CD14-positive monocyte (primary cell): ENCODE results near the gene DDX47. TPM values are rescaled to one million over a fixed set of nuclear protein-coding genes. Genes with fewer than 3 reads are reported as not detected.
"Not testable (repeated sequence)": the region's sequence is repeated elsewhere in the genome, so short reads cannot be mapped to it uniquely, and the experiment has no call there.

ENCODE experiments used
- DNase-seq, 3 donors: peaks; one replicate each; pipeline ENCODE4 v3.0.0-alpha.2; 2011 to 2022
- H2AFZ ChIP-seq: 2 replicates; pipeline ENCODE4 v1.6.0; 2012; ENCODE audit warnings: mild to moderate bottlenecking, low read depth, low read length, inconsistent platforms; ENCODE audit not compliant: insufficient read depth, poor library complexity, severe bottlenecking
- H3K27ac ChIP-seq, 2 donors: 1 replicate in 1 of 2; 2 replicates in 1 of 2; pipeline ENCODE4 v1.5.1; 2012 to 2013; ENCODE audit warnings: low read length in 2 of 2, control low read depth in 1 of 2, inconsistent platforms in 1 of 2, low read depth in 1 of 2, mild to moderate bottlenecking in 1 of 2
- H3K27me3 ChIP-seq, 2 donors: one replicate each; pipeline versions ENCODE4 v1.6.0 to v1.6.1; 2011 to 2013; ENCODE audit warnings: low read length in 2 of 2; ENCODE audit not compliant: control insufficient read depth in 2 of 2, insufficient read depth in 2 of 2
- H3K36me3 ChIP-seq, 2 donors: replicated peaks in 1 of 2; 1 replicate in 1 of 2; 2 replicates in 1 of 2; pipeline versions ENCODE4 v1.5.1 to v1.6.1; 2012 to 2013; ENCODE audit warnings: low read length in 2 of 2, control low read depth in 1 of 2, inconsistent platforms in 1 of 2, mild to moderate bottlenecking in 1 of 2; ENCODE audit not compliant: insufficient read depth in 2 of 2, control insufficient read depth in 1 of 2
- H3K4me1 ChIP-seq, 2 donors: 1 replicate in 1 of 2; 2 replicates in 1 of 2; pipeline versions ENCODE4 v1.5.1 to v1.6.1; 2012 to 2013; ENCODE audit warnings: low read length in 2 of 2, control low read depth in 1 of 2, inconsistent platforms in 1 of 2, mild to moderate bottlenecking in 1 of 2, moderate library complexity in 1 of 2; ENCODE audit not compliant: insufficient read depth in 2 of 2, control insufficient read depth in 1 of 2
- H3K4me2 ChIP-seq: replicated peaks from 2 replicates; pipeline ENCODE3; 2012; ENCODE audit warnings: low read length, moderate library complexity, mild to moderate bottlenecking; ENCODE audit not compliant: poor library complexity, severe bottlenecking; ENCODE audit errors: extremely low read depth
- H3K4me3 ChIP-seq, 3 experiments: fragments of 200-600 bp in 1 of 3; sonication (generic) in 1 of 3; replicated peaks in 1 of 3; 1 replicate in 2 of 3; 2 replicates in 1 of 3; pipeline ENCODE4 v1.5.1; 2011 to 2013; ENCODE audit warnings: low read length in 3 of 3, mild to moderate bottlenecking in 3 of 3, control low read depth in 2 of 3, low read depth in 2 of 3, inconsistent platforms in 1 of 3, moderate library complexity in 1 of 3
- H3K79me2 ChIP-seq: 2 replicates; pipeline ENCODE4 v1.6.0; 2012; ENCODE audit warnings: mild to moderate bottlenecking, control low read depth, inconsistent platforms, low read length, moderate library complexity; ENCODE audit not compliant: insufficient read depth
- H3K9ac ChIP-seq: 2 replicates; pipeline ENCODE4 v1.6.0; 2017; ENCODE audit warnings: low read length, mild to moderate bottlenecking; ENCODE audit not compliant: insufficient read depth, poor library complexity, severe bottlenecking
- H3K9me3 ChIP-seq, 2 donors: replicated peaks in 1 of 2; 1 replicate in 1 of 2; 2 replicates in 1 of 2; pipeline versions ENCODE4 v1.5.1 to v1.6.1; 2012 to 2013; ENCODE audit warnings: low read length in 2 of 2, control low read depth in 1 of 2; ENCODE audit not compliant: control insufficient read depth in 1 of 2, insufficient read depth in 1 of 2
- H4K20me1 ChIP-seq: 2 replicates; pipeline ENCODE4 v1.6.0; 2012; ENCODE audit warnings: mild to moderate bottlenecking, low read length, control low read depth, moderate library complexity; ENCODE audit not compliant: insufficient read depth
- H3K27ac Mint-ChIP-seq, 7 donors: one replicate each; pipeline ENCODE4 v1.8.0; 2020; ENCODE audit warnings: mild to moderate bottlenecking in 7 of 7, mixed read lengths in 7 of 7, moderate library complexity in 6 of 7, inconsistent platforms in 2 of 7
- H3K27me3 Mint-ChIP-seq, 3 donors: one replicate each; pipeline ENCODE4 v1.8.0; 2021 to 2022; ENCODE audit warnings: low read depth in 3 of 3, mild to moderate bottlenecking in 3 of 3, mixed read lengths in 3 of 3, moderate library complexity in 3 of 3, inconsistent platforms in 1 of 3
- H3K36me3 Mint-ChIP-seq, 2 donors: one replicate each; pipeline ENCODE4 v1.8.0; 2020; ENCODE audit warnings: mixed read lengths in 2 of 2, inconsistent platforms in 1 of 2, mild to moderate bottlenecking in 1 of 2
- H3K4me1 Mint-ChIP-seq: one replicate; pipeline ENCODE4 v1.8.0; 2020; ENCODE audit warnings: mild to moderate bottlenecking, mixed read lengths
- H3K4me3 Mint-ChIP-seq, 2 donors: one replicate each; pipeline ENCODE4 v1.8.0; 2020; ENCODE audit warnings: mild to moderate bottlenecking in 2 of 2, mixed read lengths in 2 of 2, moderate library complexity in 1 of 2
- H3K9me3 Mint-ChIP-seq, 7 donors: one replicate each; pipeline ENCODE4 v1.8.0; 2020 to 2022; ENCODE audit warnings: mixed read lengths in 7 of 7, mild to moderate bottlenecking in 6 of 7, moderate library complexity in 6 of 7, inconsistent platforms in 2 of 7
- WGBS: methylation state at CpG from one replicate; pipeline ENCODE4 v1.1.5; 2013; ENCODE audit warnings: missing lambda C conversion rate; ENCODE audit not compliant: insufficient coverage; 5-methylcytosine and 5-hydroxymethylcytosine counted together
- intact Hi-C, 2 donors: fragments of 100-400 bp; cut with micrococcal nuclease; formaldehyde crosslinking; loops; one replicate each; pipeline versions ENCODE4 v1.15.0 to v1.15.1; 2023
- polyA plus RNA-seq, 3 donors: library from polyadenylated mRNA; depleted of rRNA in 1 of 3; unstranded in 2 of 3; stranded (reverse) in 1 of 3; fragments of 300-500 nt in 2 of 3; fragments of >200 nt in 1 of 3; fragmentation: Illumina TruSeq in 2 of 3; gene quantifications; 1 replicate in 2 of 3; 2 replicates in 1 of 3; pipeline ENCODE4 v1.2.3, GENCODE V29; 2012 to 2021
- TF ChIP-seq, protein P1 (sequence below): fragments of 200-600 bp; IDR thresholded peaks from one replicate; pipeline ENCODE4 v1.8.0; 2022; ENCODE audit warnings: antibody characterized with exemption, mild to moderate bottlenecking

Gene DDX47
- polyA plus RNA-seq, 3 donors: 27.6 to 35.2 (median 30.1) TPM

DNA sequence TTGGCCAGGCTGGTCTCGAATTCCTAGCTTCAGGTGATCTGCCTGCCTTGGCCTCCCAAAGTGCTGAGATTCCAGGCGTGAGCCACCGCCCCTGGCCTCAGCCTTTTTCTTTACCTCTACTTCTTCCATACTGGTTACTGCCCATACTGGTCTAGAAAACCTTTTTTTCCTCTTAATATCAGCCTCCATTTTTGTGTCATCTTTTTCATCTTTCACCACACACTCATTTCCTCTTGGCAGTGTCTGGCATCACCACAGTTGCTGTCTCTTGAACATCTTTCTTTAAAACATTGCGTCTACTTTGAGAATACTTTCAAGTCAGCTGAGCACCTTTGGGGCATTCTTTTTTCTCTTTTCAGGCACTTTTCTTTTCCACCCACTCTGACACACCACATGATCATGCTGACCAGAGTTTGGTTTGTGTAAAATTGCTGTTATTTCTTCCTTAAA lies 32.7 kb downstream of the DDX47 start:
- WGBS: 84% methylated on average over 4 of the region's 4 CpGs
- TF ChIP-seq, protein P1, sequence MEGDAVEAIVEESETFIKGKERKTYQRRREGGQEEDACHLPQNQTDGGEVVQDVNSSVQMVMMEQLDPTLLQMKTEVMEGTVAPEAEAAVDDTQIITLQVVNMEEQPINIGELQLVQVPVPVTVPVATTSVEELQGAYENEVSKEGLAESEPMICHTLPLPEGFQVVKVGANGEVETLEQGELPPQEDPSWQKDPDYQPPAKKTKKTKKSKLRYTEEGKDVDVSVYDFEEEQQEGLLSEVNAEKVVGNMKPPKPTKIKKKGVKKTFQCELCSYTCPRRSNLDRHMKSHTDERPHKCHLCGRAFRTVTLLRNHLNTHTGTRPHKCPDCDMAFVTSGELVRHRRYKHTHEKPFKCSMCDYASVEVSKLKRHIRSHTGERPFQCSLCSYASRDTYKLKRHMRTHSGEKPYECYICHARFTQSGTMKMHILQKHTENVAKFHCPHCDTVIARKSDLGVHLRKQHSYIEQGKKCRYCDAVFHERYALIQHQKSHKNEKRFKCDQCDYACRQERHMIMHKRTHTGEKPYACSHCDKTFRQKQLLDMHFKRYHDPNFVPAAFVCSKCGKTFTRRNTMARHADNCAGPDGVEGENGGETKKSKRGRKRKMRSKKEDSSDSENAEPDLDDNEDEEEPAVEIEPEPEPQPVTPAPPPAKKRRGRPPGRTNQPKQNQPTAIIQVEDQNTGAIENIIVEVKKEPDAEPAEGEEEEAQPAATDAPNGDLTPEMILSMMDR: no peak
- H3K9ac ChIP-seq: no peak overlapping the region
- H3K4me1 Mint-ChIP-seq: no peaks in the 10 kb centered on the region
- no peak overlapping the region for H2AFZ ChIP-seq
- no peaks in the 10 kb centered on the region for H3K36me3 Mint-ChIP-seq
- no peak overlapping the region for H3K27ac Mint-ChIP-seq
- no peaks in the 10 kb centered on the region for H3K36me3 ChIP-seq
- H3K27ac ChIP-seq: no peak overlapping the region
- peaks cover 0 to 8% of the 10 kb centered on the region in 2 donors for H3K9me3 ChIP-seq
- peaks cover 0 to 3% (median 2%) of the 10 kb centered on the region in 3 donors for H3K27me3 Mint-ChIP-seq
- no peak overlapping the region for H3K4me3 Mint-ChIP-seq
- H3K9me3 Mint-ChIP-seq: peaks cover 0 to 8% (median 6%) of the 10 kb centered on the region in 7 donors
- no peaks in the 10 kb centered on the region for H3K27me3 ChIP-seq
- H4K20me1 ChIP-seq: no peaks in the 10 kb centered on the region
- no peaks in the 10 kb centered on the region for H3K79me2 ChIP-seq
- H3K4me1 ChIP-seq: no peaks in the 10 kb centered on the region
- intact Hi-C loops: no loop called here
- no peak for DNase-seq
- H3K4me2 ChIP-seq: no peak overlapping the region
- no peak overlapping the region for H3K4me3 ChIP-seq

DNA sequence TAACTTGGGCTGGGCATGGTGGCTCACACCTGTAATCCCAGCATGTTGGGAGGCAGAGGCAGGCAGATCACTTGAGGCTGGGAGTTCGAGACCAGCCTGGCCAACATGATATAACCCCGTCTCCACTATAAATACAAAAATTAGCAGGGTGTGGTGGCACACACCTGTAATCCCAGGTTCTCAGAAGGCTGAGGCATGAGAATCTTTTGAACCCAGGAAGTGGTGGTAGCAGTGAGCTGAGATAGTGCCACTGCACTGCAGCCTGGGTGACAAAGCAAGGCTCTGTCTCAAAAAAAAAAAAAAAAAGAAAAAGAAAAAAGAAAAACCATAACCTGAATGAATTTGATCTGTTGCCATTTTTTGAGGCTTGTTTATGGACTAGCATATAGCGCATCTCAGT lies 33.6 kb downstream of the DDX47 start:
- not testable (repeated sequence) for H3K27ac ChIP-seq, H3K4me3 Mint-ChIP-seq, DNase-seq

More for the DNA sequence above, 33.6 kb downstream of the DDX47 start:
- peaks cover 0 to 11% of the 10 kb centered on the region in 2 donors for H3K9me3 ChIP-seq
- 100% methylated on average over 1 of the region's 3 CpGs for WGBS
- H3K36me3 Mint-ChIP-seq, H3K4me2 ChIP-seq, H3K27ac Mint-ChIP-seq, H3K27me3 Mint-ChIP-seq, H3K4me3 ChIP-seq, H3K9ac ChIP-seq, H3K79me2 ChIP-seq, intact Hi-C loops, H3K27me3 ChIP-seq, H3K4me1 ChIP-seq, H3K4me1 Mint-ChIP-seq, H4K20me1 ChIP-seq, H3K36me3 ChIP-seq, H2AFZ ChIP-seq: not testable (repeated sequence)
- H3K9me3 Mint-ChIP-seq: peaks cover 3 to 15% (median 6%) of the 10 kb centered on the region in 7 donors
